ENCODE measurements around the gene ABCB4.
A peak's percentile ranks its signal among the peaks of the same experiment; 100 is the strongest.

ABCB4 gene

DNA sequence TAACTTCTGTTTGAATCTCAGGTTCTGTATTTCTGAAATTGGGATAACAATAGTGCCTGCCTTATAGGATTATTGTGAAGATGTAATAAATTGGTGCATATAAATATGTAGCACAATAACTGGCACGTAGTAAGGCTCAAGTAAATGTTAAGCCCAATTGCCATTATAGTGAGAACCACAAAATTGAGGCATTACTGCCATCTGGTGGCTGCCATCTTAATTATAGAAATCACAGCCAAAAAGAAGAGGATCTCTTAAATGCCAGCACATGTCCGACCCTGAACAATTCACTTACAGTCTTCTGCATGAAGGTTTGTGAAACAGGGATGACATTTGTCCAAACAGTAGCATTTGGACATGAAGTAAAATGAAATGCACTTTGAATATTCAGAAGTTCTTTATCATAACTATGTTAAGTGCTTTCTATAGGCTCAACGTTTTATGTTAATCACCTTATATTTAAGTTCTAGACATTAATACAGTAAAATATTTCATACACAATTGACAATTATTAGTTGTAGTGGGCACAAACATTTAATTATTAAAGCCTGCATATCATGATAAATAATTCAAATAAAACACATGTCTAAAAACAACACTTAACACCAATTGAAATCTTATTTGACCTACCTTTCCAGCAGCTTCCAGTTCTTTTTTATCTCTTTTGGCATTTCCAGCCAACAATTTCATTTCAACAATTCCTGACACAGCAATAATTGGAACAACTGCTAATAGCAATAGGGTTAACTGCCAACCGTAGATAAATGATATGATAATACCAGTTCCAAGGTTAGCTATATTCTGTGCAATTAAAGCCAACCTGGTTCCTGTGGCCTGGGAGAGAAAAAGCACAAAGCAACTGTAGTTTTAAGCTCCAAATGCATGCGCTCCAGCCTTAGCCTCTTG lies 58.5 kb downstream of the ABCB4 start:
- DNase-seq: peak; percentile 60

DNA sequence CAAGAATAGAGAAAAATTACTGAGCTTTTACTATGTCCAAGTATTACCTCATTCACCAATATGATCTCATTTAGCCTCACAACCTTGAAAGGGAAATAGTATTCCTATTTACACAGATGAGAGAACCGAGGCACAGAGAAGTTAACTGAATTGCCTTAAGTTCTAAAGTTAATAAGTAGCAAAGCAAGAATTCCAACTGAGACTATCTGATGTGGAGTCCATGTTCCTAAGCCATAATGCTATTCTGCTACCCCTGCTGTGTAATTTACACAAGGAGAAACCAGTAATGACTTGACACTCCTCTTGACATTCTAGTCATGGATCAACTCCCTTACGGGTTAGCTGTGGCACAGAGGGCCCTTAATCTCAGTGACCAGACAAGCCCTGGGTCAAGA lies 60.7 kb downstream of the ABCB4 start:
- DNase-seq: no peak

DNA sequence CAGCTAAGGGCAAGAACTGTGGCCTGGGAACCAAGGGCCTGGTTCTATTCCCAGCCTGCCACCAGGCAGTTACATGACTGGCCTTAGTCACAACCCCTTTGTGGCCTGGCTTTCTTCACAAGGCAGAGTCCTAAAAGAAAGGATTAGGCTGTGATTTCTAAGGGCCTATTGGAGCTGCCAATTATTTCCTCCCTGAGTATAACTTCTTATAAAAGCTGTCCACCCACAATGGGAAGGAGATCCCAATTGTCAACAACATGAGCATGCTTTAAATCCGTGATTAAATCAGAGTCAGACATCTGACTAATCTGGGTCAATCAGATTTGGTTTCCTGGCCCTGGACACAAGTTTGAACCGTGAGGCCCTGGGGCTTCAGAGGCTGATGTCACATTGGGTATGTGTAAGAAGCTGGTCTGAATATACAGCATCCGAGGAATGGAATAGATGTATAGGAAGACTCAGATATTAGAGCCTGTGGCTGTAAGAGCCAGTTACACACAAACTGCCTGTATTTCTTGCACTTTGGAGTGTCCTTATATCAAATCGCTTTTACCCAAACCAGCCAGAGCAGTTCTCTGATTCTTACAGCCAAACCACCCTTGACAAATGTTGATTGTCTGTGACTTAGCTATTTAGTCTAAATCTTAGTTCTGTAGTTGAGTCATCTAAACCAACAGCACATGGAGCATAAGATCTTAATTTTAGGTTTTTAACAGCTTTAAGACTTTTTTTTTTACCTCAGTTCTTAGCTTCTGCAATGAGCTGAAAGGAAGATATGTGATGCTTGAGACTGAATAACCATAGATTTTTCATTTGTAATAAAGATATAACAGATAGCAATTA lies 61.3 kb downstream of the ABCB4 start:
- DNase-seq: no peak

DNA sequence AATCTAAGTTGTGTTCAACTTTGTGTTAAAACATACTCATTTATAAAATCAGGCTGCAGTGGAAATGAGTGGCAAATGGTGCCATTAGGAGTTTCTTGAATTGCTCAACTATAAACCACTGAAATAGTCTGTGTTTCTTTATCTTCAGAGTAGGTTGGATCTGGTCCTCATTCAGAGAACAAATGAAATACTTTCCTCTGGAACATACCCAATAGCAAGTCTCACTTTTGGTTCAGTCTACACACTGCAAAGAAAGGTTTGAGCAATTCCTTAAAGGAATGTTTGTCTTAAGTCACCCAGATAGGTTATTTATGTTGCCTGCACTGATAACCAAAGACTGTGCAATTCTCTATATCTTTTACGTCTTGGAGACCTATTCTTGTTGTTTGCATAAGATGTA lies 62.5 kb downstream of the ABCB4 start:
- no peak for DNase-seq

DNA sequence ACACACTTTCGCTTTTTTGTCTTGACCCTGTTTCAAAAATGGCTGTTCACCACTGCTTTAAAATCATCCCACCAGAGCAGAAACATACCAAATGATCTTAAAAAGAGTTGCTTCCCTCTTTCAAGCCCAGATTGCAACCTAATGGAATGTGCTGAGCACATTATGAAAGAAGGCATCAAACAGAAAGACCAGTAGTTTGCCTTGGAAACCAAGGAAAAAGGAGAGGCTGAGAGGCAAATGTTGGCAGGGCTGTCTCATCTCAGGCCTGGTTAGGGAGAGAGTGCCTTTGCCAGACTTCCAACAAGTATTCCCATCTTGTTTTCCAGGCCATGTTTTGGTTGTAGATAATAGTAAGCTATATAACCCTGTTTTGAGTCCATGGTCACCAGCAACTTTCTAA lies 64.3 kb downstream of the ABCB4 start:
- no peak for DNase-seq

DNA sequence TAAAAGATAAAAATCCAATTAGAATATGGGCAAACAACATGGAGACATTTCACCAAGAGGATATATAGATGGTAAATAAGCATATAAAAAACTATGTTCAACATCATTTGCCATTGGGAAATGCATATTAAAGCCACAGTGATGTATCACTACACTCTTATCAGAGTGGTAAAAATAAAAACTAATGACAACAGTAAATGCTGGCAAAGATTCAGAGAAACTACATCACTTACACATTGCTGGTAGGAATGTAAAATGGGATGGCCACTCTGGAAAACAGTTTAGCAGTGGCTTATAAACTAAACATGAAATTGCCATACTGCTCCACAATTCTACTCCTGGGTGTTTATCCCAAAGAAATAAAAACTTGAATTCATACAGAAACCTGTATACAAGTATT lies 70.8 kb downstream of the ABCB4 start:
- no peak for DNase-seq

DNA sequence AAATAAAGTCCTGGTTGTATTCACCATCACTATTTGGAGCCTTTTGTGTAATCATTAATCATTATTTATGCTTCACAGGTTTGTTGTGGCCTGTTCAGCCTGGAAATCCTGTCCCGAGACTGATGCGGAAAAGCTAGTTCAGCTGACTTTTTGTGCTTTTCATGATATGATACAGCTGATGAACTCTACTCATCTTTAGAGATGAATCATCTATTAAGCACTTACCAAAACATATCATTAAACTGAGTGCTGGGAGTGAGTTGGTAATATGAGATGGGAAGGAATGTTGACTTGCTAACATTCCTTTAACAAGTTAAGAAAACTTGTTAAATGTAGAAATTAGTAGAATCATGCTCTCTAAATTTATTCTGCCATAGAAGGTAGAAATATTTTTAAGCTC lies 77.0 kb downstream of the ABCB4 start:
- no peak for DNase-seq

DNA sequence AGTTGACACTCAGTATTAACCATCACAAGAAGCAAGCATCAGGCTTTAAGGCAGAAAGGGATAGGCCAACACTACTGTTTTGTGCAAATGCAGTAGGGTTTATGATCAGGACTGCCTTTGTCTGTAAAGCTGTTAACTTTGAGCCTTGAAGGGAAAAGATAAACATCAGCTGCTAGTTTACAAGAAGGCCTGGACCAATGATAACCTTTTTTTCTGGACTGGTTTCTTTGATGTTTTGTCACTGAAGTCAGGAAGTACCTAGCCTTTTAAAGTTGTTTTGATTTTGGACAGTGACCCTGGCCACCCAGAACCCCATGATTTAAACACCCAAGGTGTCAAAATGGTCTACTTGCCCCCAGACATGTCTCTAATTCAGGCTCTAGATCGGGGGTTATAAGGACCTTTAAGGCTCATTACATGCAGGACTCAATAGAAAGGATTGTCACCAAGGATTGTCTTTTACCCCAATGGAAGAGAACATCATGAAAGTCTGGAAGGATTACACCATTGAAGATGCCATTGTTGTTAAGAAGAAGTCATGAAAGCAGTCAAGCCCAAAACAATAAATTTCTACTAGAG lies 79.9 kb downstream of the ABCB4 start:
- DNase-seq: no peak

DNA sequence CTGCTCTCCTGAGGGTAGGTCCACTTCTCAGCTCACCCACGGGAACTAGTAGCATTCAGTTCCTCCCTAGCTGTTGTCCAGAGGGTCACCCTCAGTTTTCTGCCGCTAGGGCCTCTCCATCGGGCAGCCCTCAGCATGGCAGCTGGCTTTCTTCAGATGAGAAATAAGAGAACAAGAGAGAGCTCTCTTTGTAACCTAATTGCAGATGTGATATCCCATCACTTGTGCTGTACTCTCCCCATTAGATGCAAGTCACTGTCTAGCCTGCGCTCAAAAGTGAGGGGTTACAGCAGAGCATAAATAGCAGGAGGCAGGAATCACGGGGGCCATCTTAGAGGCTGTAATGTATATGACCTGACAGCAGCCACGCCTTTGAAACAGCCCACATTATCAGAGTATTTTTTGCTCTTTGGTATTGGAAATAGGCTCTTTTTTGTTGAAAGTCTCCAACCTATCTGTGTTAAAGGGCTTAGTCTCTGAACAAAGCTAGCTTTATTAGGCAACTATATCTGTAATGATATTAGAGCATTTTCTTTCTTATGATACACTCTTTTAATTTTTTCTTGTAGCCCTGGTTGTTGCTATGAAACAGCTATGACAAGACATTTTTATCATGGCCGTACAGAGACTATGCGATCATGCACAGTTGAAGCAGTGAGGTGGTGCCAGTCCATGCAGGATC lies 84.3 kb downstream of the ABCB4 start:
- DNase-seq: no peak

DNA sequence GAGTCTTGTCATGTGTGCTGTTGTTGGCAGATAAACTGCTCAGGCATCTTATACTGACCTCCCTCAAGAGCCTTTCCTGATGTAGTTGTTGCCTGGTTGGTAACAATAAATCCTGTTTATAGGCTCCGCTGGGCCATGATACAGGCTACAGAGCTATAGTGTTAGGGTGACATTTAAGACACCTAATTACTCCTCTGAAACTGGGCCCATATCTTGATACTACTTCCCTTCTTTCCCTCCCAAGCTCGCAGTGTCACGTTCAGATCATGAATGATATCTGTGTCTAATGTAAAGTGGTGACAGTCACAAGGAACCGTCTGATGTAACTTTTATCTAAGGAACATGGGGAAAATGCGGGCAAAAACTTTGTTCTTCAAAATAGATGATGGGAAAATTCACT lies 94.6 kb downstream of the ABCB4 start:
- DNase-seq: no peak

DNA sequence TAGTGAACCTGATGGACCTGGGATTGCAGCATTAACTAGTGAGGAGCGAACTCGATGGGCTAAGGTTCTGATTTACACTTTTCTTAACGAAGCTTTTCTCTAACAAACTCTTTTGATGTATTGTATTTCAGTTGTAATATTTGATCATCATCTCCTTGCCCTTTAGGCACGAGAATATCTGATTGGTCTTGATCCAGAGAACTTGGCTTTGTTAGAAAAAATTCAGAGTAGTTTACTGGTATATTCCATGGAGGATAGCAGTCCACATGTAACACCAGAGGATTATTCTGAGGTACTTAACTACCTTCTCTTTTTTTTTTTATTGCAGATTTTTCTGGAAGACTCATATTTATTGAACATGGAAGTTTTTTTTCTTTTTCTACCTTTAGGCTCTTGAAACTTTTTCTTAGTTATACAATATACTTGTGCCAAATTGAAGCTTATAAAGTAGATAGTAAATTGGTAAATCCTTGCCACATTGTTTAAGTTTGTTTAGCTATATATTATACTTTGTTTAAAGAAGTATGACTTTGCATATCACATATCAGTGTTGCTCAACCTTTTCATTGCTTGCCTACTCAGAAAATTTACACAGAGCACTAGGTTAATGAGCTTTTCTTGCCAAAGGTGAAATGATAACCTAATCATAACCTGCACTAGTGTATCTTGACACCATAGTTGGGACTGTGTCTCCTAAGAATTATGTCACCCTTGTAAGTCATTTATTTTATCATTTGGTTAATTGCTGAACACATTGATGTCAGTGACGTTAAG lies 99.6 kb downstream of the ABCB4 start:
- no peak for DNase-seq

DNA sequence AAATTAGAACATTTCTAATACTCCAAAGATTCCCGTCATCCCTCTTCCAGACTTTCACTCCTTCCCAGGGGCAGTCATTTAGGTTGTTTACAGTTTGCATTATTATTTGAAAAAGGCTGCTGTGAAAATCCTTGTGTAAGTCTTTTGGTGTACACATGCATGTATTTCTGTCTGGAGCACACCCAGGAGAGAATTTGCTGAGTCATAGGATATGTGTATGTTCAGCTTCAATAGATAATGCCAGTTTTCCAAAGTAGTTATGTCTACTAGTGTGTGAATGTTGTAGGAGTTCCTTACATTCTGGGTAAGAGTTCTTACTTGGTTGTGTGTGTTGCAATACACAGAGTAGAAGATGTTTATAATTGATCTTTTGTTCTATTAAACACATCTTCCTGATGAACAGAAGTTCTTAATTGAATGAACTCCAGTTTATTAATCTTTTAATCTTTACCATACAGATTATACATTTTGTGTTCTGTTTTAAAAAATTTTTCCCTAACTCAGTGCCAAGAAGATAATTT lies 104.8 kb downstream of the ABCB4 start:
- DNase-seq: no peak

DNA sequence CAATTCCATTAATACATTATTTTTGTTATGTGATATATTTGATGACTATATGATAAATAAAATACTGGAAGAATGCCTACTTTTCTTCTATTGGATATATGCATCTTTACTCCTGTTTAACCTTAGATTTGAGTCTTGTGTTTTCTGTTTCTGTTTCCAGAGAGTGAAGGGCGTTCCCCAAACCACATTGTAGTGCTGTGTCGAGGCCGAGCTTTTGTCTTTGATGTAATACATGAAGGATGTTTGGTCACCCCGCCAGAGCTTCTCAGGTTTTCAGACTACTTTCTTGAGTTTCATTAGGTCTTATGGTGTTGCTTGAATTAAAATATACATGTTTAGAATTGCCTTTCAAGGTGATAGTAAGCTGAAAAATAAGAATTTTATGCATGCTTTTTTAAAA lies 106.3 kb downstream of the ABCB4 start:
- peak; percentile 27 for DNase-seq

DNA sequence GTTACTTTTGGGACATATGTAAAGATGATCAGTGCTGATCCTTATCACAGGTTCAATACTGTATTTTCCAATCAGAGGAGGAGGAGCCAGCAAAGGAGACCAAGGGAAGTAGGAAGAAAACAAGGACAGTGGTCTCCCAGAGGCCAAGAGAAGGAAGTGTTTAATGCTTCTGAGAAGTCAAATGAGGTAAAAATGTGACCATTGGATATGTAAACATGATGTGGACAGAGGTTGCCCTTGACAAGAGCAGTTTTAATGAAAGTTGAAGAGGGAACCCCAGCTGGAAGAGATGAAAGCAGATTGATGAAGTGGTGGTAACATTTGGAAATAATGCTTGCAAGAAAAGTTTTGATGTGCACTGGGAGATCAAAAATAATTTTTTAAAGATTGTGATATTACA lies 111.2 kb downstream of the ABCB4 start:
- DNase-seq: no peak

DNA sequence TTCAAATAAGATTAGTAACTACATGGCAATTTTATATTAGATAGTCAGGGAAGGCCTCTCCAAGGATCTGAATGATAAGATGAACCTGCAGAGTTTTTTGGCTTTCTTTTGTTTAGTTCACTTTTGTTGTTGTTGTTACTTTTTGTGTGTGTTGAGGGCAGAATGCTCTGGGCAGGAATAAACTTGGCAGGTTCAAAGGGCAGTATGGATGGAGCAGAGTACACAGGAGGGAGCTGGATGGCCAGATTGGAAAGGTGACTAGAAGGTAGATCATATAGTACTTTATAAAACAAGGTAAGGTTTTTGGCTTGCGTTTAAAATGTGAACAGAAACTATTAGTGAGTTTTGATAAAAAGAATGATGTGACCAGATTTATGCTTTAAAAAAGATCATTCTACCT lies 112.1 kb downstream of the ABCB4 start:
- DNase-seq: no peak

DNA sequence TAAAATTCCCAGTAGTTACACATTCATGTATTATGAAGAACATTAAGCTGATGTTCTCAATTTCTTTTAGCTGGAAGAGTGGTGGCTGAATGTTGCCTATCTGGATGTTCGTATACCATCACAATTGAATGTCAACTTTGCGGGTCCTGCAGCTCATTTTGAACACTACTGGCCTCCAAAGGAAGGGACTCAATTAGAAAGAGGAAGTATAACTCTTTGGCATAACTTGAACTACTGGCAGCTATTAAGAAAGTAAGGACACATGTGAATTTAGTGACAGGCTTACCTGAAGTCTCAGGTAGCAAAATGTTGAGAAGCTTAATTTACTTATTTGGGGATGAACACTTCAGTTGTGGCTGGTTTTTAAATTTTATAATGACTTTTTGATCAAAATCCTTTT lies 114.2 kb downstream of the ABCB4 start:
- no peak for DNase-seq

DNA sequence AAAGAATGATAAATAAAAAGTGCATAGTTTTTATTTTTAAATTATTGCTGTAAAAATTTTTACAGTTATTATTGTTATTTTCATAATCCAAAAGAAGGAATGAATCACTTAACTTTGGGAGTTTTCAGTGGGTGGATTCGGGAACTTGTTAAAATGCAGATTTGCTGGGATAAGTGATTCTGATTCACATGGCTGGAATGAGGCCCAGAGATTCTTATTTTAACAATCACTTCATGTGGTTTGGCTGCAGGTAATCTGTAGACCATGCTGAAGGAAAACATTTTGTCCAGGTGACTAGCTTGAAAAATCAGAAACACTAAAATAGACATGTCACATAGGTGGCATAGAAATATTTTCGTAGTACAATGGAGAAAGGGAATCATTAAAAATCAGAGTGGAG lies 116.1 kb downstream of the ABCB4 start:
- no peak for DNase-seq

DNA sequence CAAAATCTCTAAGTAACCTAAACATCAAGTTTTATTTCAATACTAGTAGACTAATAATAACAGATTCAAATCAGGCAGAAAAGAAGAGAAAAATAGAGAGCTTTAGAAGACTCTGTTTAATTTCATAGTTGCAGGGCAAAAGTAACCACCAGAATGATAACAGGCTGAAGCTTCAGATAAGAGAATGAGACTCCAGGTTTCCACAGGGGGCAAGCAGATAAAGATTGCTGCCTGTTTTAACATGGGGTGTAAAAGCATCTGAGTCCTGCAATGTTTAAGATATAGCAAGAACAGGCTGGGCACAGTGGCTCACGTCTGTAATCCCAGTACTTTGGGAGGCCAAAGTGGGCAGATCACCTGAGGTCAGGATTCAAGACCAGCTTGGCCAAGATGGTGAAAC lies 119.0 kb downstream of the ABCB4 start:
- DNase-seq: no peak

DNA sequence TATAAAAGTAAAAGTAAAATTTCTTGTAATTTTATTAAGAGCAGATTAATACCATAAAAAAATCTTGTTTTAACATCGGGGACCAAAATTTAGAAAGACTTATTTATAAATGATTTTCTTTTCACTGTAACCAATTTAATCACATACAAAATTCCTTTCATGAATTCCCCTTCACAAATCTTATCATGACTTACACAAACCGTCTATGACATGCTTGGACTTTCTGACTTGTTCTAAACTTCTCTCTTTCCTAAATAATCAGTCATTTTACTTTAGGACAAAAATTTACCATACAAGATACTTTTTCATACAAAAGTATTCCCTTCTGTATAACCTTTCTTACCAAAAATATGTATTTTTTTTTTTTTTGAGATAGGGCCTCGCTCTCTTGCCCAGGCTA lies 120.7 kb downstream of the ABCB4 start:
- no peak for DNase-seq
